Smooth muscle cell (in vitro differentiated cells): ENCODE data around the gene SQSTM1. TPM values are rescaled to one million over a fixed set of nuclear protein-coding genes. Genes with fewer than 3 reads are reported as not detected.

Source experiments
- DNase-seq: peaks from one replicate; lab custom pipeline; 2025; ENCODE audit not compliant: unreplicated experiment; lab: John Stamatoyannopoulos, UW
- H2AFZ ChIP-seq: fragments of 200-600 bp; sonication (generic); 2 replicates; pipeline ENCODE4 v1.6.0; 2016; ENCODE audit warnings: antibody characterized with exemption, low read depth, mild to moderate bottlenecking
- H3F3A ChIP-seq: fragments of 200-600 bp; sonication (generic); 2 replicates; pipeline ENCODE4 v1.6.0; 2017; ENCODE audit warnings: antibody characterized with exemption, low read depth
- H3K27ac ChIP-seq: fragments of 200-600 bp; sonication (generic); 2 replicates; pipeline ENCODE4 v1.5.1; 2016; ENCODE audit warnings: low read depth, mild to moderate bottlenecking
- H3K27me3 ChIP-seq: fragments of 200-600 bp; sonication (generic); 2 replicates; pipeline ENCODE4 v1.6.1; 2016; ENCODE audit warnings: low read depth, mild to moderate bottlenecking
- H3K36me3 ChIP-seq: fragments of 200-600 bp; sonication (generic); 2 replicates; pipeline ENCODE4 v1.5.1; 2016; ENCODE audit warnings: low read depth
- H3K4me1 ChIP-seq: fragments of 200-600 bp; sonication (generic); 2 replicates; pipeline ENCODE4 v1.5.1; 2016; ENCODE audit warnings: low read depth
- H3K4me2 ChIP-seq: fragments of 200-600 bp; sonication (generic); 2 replicates; pipeline ENCODE4 v1.6.0; 2016; ENCODE audit warnings: mild to moderate bottlenecking
- H3K4me3 ChIP-seq: fragments of 200-600 bp; sonication (generic); 2 replicates; pipeline ENCODE4 v1.5.1; 2016; ENCODE audit warnings: mild to moderate bottlenecking
- H3K79me2 ChIP-seq: fragments of 200-600 bp; sonication (generic); 2 replicates; pipeline ENCODE4 v1.6.0; 2016; ENCODE audit warnings: low read depth, mild to moderate bottlenecking
- H3K9ac ChIP-seq: fragments of 200-600 bp; sonication (generic); 2 replicates; pipeline ENCODE4 v1.6.0; 2016; ENCODE audit warnings: low read depth
- H3K9me3 ChIP-seq: fragments of 200-600 bp; sonication (generic); replicated peaks from 2 replicates; pipeline ENCODE4 v1.5.1; 2016; ENCODE audit warnings: low read depth
- H4K20me1 ChIP-seq: fragments of 200-600 bp; sonication (generic); 2 replicates; pipeline ENCODE4 v1.6.0; 2016; ENCODE audit warnings: low read depth
- WGBS: methylation state at CpG from one replicate; pipeline ENCODE4 v1.1.7; 2016; ENCODE audit warnings: low lambda C conversion rate; 5-methylcytosine and 5-hydroxymethylcytosine counted together
- polyA plus RNA-seq: library from polyadenylated mRNA; unstranded; fragments of >200 nt; fragmentation: Nextera tagmentation; extraction: Ambion mirVana; gene quantifications from 2 replicates; pipeline ENCODE4 v1.2.1, GENCODE V29; 2016
- total RNA-seq: library from RNA; depleted of rRNA; stranded (reverse); fragments of >200 nt; gene quantifications from 2 replicates; pipeline ENCODE4 v1.2.3, GENCODE V29; 2014
- TF ChIP-seq, protein P1 (sequence below): fragments of 200-600 bp; sonication (generic); IDR thresholded peaks from 2 replicates; pipeline ENCODE4 v1.5.1; 2017; ENCODE audit warnings: borderline replicate concordance, mild to moderate bottlenecking, antibody characterized with exemption; ENCODE audit not compliant: insufficient read depth, poor library complexity, severe bottlenecking

The SQSTM1 gene
- total and polyA plus RNA-seq, 2 experiments from 2014 or later, result 114 to 159 TPM

DNA sequence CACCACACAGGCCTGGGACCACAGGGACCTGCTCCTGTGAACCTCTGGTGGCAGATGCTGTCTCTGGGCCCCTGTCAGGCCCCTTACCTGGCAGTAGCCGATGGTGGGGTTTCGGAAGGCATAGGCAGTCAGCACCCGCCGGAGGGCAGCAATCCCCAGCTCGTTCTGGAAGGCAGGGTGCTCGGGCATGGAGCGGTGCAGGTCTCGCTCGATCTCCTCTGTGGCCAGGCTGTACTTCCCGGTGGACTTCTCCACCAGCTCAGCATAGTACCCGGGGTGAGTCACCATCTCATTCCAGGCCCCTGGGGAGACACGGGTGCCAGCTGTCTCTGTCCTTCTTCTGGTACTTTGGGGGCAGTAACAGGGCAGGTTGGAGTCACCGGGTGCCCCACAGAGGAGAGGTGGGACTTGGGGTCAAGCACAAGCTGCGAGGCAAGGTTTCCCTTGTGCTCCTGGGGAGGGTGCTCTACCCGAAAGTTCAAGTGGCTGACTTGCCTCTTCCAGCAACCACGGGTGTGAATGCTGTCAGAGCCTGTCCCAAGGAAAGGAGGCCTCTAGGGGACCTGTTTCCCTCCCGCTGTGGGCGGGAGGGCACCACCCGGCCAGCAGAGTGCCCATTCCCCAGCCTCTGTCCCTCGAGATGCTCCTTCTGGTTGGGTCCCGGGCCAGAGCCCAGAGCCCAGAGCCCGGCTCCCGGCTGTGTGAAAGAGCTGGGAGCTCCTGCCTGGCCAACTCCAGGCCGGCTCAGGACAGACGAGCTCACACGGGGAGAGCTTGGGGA lies 57.7 kb downstream of the SQSTM1 start:
- no peak overlapping the region for H3K9ac ChIP-seq
- no peak for DNase-seq
- H3K27ac ChIP-seq, result no peak overlapping the region
- H2AFZ ChIP-seq, result no peak overlapping the region
- H3K4me3 ChIP-seq, result no peak overlapping the region
- H3K4me1 ChIP-seq, result no peaks in the 10 kb centered on the region
- WGBS, result 95% methylated on average over 26 of the region's 26 CpGs
- peaks cover 7% of the 10 kb centered on the region for H3K36me3 ChIP-seq
- TF ChIP-seq, protein P1, sequence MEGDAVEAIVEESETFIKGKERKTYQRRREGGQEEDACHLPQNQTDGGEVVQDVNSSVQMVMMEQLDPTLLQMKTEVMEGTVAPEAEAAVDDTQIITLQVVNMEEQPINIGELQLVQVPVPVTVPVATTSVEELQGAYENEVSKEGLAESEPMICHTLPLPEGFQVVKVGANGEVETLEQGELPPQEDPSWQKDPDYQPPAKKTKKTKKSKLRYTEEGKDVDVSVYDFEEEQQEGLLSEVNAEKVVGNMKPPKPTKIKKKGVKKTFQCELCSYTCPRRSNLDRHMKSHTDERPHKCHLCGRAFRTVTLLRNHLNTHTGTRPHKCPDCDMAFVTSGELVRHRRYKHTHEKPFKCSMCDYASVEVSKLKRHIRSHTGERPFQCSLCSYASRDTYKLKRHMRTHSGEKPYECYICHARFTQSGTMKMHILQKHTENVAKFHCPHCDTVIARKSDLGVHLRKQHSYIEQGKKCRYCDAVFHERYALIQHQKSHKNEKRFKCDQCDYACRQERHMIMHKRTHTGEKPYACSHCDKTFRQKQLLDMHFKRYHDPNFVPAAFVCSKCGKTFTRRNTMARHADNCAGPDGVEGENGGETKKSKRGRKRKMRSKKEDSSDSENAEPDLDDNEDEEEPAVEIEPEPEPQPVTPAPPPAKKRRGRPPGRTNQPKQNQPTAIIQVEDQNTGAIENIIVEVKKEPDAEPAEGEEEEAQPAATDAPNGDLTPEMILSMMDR, result no peak
- no peak overlapping the region for H3K4me2 ChIP-seq
- peaks cover 10% of the 10 kb centered on the region for H3K9me3 ChIP-seq
- no peaks in the 10 kb centered on the region for H3K27me3 ChIP-seq
- no peaks in the 10 kb centered on the region for H3F3A ChIP-seq
- no peaks in the 10 kb centered on the region for H3K79me2 ChIP-seq
- no peaks in the 10 kb centered on the region for H4K20me1 ChIP-seq

DNA sequence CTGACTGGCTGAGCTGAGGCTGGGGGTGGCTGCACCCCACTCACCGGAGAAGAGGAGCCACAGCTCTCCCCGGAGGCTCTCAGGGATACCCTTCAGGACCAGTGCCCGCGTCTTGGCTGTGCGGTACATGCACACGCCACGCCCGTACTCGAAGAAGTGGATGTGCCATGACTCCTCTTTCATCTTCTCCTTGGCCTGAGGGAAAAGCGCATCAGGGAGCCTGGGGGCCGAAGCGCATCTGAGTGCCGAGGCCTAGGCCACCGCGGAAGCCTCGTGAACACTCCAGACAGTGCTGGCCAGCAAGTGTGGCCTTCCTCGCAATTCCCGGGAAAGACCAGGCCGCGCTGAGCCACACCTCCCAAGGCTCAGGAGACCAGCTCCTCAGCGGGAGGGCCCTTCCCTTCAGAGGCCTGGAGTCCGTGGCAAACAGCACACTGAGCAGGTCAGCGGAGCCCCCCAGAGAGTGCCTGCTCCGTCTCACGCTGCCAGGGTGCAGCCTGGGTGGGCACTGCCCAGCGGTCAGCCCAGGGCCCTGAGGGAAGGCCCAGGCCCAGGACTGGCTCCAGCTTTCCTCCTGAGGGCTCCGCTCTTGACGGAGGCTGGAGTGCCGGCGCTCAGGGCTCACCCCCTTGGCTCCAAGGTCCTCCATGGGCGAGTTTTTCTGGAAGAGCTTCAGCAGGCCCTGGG lies 58.4 kb downstream of the SQSTM1 start:
- H3K27ac ChIP-seq, result no peak overlapping the region
- peaks cover 14% of the 10 kb centered on the region for H3K36me3 ChIP-seq
- no peak overlapping the region for H3K9ac ChIP-seq
- H2AFZ ChIP-seq, result no peak overlapping the region
- H3F3A ChIP-seq, result no peaks in the 10 kb centered on the region
- H4K20me1 ChIP-seq, result no peaks in the 10 kb centered on the region
- no peak overlapping the region for H3K4me3 ChIP-seq
- 98% methylated on average over 31 of the region's 31 CpGs for WGBS
- no peaks in the 10 kb centered on the region for H3K4me1 ChIP-seq
- no peak overlapping the region for H3K4me2 ChIP-seq
- TF ChIP-seq, protein P1, result no peak
- H3K79me2 ChIP-seq, result no peaks in the 10 kb centered on the region
- no peak for DNase-seq
- H3K27me3 ChIP-seq, result no peaks in the 10 kb centered on the region
- H3K9me3 ChIP-seq, result peaks cover 11% of the 10 kb centered on the region

DNA sequence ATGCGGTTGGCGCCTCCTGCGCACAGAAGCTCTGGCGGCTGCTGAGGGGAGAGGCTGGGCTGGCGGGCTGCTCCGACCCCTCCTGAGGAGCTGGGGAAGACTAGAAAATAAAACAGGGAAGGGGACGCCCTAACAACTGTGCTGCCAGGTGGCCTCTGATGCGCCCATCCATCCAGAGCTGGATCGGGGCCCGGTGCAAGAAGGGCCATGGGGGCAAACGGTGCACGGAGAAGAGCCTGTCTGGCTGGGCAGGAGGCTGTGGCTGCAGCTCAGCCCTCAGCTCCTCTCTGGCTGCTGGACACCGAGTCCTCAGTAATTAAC lies 58.9 kb downstream of the SQSTM1 start:
- Histone ChIP-seq H3K27ac (no peak overlapping the region), H3K4me3 (no peak overlapping the region), H3K79me2 (no peaks in the 10 kb centered on the region), H3K27me3 (no peaks in the 10 kb centered on the region), H4K20me1 (no peaks in the 10 kb centered on the region), H3K4me1 (no peaks in the 10 kb centered on the region), H3F3A (no peaks in the 10 kb centered on the region), H3K36me3 (peaks cover 19% of the 10 kb centered on the region), H3K4me2 (no peak overlapping the region), H3K9me3 (peaks cover 11% of the 10 kb centered on the region), H2AFZ (no peak overlapping the region), H3K9ac (no peak overlapping the region)
- 96% methylated on average over 13 of the region's 13 CpGs for WGBS
- no peak for DNase-seq
- TF ChIP-seq, protein P1, result no peak
